Measurements from ENCODE around the gene BICDL2. TPM values are rescaled to one million over a fixed set of nuclear protein-coding genes. Genes with fewer than 3 reads are reported as not detected.

BICDL2 gene
- total and polyA plus RNA-seq, 9 of the 15 experiments (the other 6 are each of a cell fraction or from before 2014, with no cell fraction given), result 0.09 to 0.28 (median 0.09) TPM; not detected in 6

- ATAC-seq, result peak; percentile 5
- H3K36me3 ChIP-seq (ENCODE audit: control insufficient read depth, insufficient read depth, low read length), result peaks cover 26% of the 10 kb centered on the region; the same call in 2 of the 3 replicates
- H3K27me3 ChIP-seq (ENCODE audit: control insufficient read depth in 2 of 2, insufficient read depth in 2 of 2, low read length in 2 of 2), result no peaks in the 10 kb centered on the region
- peak; percentile 49 to 69 (median 52) for DNase-seq (ENCODE audit: extremely low read depth in 1 of 4, low spot score in 3 of 4)
- H3K27ac ChIP-seq (ENCODE audit: extremely low read depth, low read depth, low read length), result peak overlapping the region; percentile 99
- peaks cover 19 to 77% of the 10 kb centered on the region in 2 experiments for H3K4me1 ChIP-seq (replicated peaks in 1 of 2; ENCODE audit: control insufficient read depth in 2 of 2, insufficient read depth in 2 of 2, low read length in 2 of 2)
- H3K9ac ChIP-seq (ENCODE audit: insufficient read depth in 1 of 2, low read depth in 2 of 2, low read length in 2 of 2), result peak overlapping the region; percentile 97 to 100
- POLR2A ChIA-PET, result interaction anchor here (0.8 to 3.5 kb wide), 9 partner anchors 9 to 98 kb away, joined by 3 to 23 read pairs (median 4); partner anchors contain the start of genes FLYWCH2 and PAQR4
- no peaks in the 10 kb centered on the region for H3K9me1 ChIP-seq (ENCODE audit: control insufficient read depth, insufficient read depth, low read length)
- BruUV-seq (replicated peaks), result no TSS peak
- CTCF ChIA-PET (ENCODE audit: low intra/inter-chr PET ratio), result interaction anchor here (0.5 to 0.6 kb wide), 2 partner anchors 106 to 1326 kb away, joined by 3 to 6 read pairs; no protein-coding TSS in a partner anchor
- H3K79me2 ChIP-seq (ENCODE audit: control insufficient read depth, insufficient read depth, low read length), result peaks cover 41% of the 10 kb centered on the region
- peak overlapping the region; percentile 72 for H2AFZ ChIP-seq (ENCODE audit: low read depth, low read length)
- no peak for FAIRE-seq
- in situ Hi-C loops (cut with MboI) (no loop called here), intact Hi-C loops (cut with micrococcal nuclease) (loop anchor here (2.0 to 5.0 kb wide), 4 partner anchors 13 to 110 kb away; partner anchors contain the start of gene PAQR4)
- WGBS (ENCODE audit: insufficient coverage, low coverage, missing lambda C conversion rate), result 0% methylated on average over 4 of the region's 4 CpGs
- peak overlapping the region; percentile 63 for H3K4me3 ChIP-seq
- no peaks in the 10 kb centered on the region for H3K9me3 ChIP-seq (replicated peaks; ENCODE audit: control insufficient read depth, insufficient read depth, low read depth, low read length)
- peak overlapping the region; percentile 97 for H3K4me2 ChIP-seq (ENCODE audit: insufficient read depth, low read length)
- H4K20me1 ChIP-seq (replicated peaks; ENCODE audit: control insufficient read depth, insufficient read depth, low read length), result no peaks in the 10 kb centered on the region
- TF ChIP-seq CTBP1 (IDR thresholded peaks at IDR 0.05; ENCODE audit: borderline replicate concordance) (0 out of 2 replicates have a peak, but pooled peaks have one; percentile 43), CREBBP (IDR thresholded peaks at IDR 0.05; ENCODE audit: low read depth, low read length) (no peak), ZEB2 (IDR thresholded peaks at IDR 0.05) (peak; percentile 76), NFE2 (IDR thresholded peaks at IDR 0.05; ENCODE audit: low read depth) (peak; percentile 4; the same call in 1 of the 2 replicates), ELF4 (CRISPR knock-in tag; IDR thresholded peaks at IDR 0.05) (0 out of 2 replicates have a peak, but pooled peaks have one; percentile 41), NFIC (IDR thresholded peaks at IDR 0.05) (0 out of 2 replicates have a peak, but pooled peaks have one; percentile 7), HDGF (IDR thresholded peaks at IDR 0.05) (peak; percentile 52; the same call in 1 of the 2 replicates), ERF (CRISPR knock-in tag; IDR thresholded peaks at IDR 0.05) (peak; percentile 45), RNF2 (IDR thresholded peaks at IDR 0.05) (no peak), ZBTB7A (IDR thresholded peaks at IDR 0.05; ENCODE audit: borderline replicate concordance, control insufficient read depth, low read depth, low read length) (peak; percentile 95), SMARCE1 (IDR thresholded peaks at IDR 0.05) (0 out of 2 replicates have a peak, but pooled peaks have one; percentile 7), BHLHE40 (IDR thresholded peaks at IDR 0.05; ENCODE audit: low read length) (0 out of 2 replicates have a peak, but pooled peaks have one; percentile 2), SMARCC2 (IDR thresholded peaks at IDR 0.05; ENCODE audit: low read depth) (peak; percentile 63; the same call in 1 of the 2 replicates), HDAC1 (IDR thresholded peaks at IDR 0.05) (peak in 1 of 2 experiments; percentile 50; a peak in 1 of 4 replicates), ZNF431 (CRISPR knock-in tag; IDR thresholded peaks at IDR 0.05) (no peak), MITF (IDR thresholded peaks at IDR 0.05) (no peak), VEZF1 (CRISPR knock-in tag; IDR thresholded peaks at IDR 0.05) (peak; percentile 35; the same call in 1 of the 2 replicates), CBX8 (IDR thresholded peaks at IDR 0.05; ENCODE audit: borderline replicate concordance, extremely low read depth, low read depth, low read length, poor library complexity, severe bottlenecking) (no peak), ARID3B (CRISPR knock-in tag; IDR thresholded peaks at IDR 0.05; ENCODE audit: borderline replicate concordance) (0 out of 2 replicates have a peak, but pooled peaks have one; percentile 51)
Measured at GRCh38 chr16:2981899-2982250, 54.9 kb downstream of the BICDL2 start.

All from K562 (cell line).